Measurements from ENCODE around the gene MRPL46. TPM values are rescaled to one million over a fixed set of nuclear protein-coding genes. Genes with fewer than 3 reads are reported as not detected.

The MRPL46 gene
- total and polyA plus RNA-seq, 9 of the 15 experiments (the other 6 are each of a cell fraction or from before 2014, with no cell fraction given) = 41.2 to 72.2 (median 49.8) TPM

GRCh38 chr15:88467073-88467934 is at the start of gene MRPL46, which contains the start of gene MRPS11 (continued):
- TF ChIP-seq, protein P1, sequence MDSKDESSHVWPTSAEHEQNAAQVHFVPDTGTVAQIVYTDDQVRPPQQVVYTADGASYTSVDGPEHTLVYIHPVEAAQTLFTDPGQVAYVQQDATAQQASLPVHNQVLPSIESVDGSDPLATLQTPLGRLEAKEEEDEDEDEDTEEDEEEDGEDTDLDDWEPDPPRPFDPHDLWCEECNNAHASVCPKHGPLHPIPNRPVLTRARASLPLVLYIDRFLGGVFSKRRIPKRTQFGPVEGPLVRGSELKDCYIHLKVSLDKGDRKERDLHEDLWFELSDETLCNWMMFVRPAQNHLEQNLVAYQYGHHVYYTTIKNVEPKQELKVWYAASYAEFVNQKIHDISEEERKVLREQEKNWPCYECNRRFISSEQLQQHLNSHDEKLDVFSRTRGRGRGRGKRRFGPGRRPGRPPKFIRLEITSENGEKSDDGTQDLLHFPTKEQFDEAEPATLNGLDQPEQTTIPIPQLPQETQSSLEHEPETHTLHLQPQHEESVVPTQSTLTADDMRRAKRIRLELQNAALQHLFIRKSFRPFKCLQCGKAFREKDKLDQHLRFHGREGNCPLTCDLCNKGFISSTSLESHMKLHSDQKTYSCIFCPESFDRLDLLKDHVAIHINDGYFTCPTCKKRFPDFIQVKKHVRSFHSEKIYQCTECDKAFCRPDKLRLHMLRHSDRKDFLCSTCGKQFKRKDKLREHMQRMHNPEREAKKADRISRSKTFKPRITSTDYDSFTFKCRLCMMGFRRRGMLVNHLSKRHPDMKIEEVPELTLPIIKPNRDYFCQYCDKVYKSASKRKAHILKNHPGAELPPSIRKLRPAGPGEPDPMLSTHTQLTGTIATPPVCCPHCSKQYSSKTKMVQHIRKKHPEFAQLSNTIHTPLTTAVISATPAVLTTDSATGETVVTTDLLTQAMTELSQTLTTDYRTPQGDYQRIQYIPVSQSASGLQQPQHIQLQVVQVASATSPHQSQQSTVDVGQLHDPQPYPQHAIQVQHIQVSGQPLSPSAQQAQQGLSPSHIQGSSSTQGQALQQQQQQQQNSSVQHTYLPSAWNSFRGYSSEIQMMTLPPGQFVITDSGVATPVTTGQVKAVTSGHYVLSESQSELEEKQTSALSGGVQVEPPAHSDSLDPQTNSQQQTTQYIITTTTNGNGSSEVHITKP (IDR thresholded peaks at IDR 0.05; ENCODE audit: partially characterized antibody) = peak; percentile 100
- TF ChIP-seq, protein P2, sequence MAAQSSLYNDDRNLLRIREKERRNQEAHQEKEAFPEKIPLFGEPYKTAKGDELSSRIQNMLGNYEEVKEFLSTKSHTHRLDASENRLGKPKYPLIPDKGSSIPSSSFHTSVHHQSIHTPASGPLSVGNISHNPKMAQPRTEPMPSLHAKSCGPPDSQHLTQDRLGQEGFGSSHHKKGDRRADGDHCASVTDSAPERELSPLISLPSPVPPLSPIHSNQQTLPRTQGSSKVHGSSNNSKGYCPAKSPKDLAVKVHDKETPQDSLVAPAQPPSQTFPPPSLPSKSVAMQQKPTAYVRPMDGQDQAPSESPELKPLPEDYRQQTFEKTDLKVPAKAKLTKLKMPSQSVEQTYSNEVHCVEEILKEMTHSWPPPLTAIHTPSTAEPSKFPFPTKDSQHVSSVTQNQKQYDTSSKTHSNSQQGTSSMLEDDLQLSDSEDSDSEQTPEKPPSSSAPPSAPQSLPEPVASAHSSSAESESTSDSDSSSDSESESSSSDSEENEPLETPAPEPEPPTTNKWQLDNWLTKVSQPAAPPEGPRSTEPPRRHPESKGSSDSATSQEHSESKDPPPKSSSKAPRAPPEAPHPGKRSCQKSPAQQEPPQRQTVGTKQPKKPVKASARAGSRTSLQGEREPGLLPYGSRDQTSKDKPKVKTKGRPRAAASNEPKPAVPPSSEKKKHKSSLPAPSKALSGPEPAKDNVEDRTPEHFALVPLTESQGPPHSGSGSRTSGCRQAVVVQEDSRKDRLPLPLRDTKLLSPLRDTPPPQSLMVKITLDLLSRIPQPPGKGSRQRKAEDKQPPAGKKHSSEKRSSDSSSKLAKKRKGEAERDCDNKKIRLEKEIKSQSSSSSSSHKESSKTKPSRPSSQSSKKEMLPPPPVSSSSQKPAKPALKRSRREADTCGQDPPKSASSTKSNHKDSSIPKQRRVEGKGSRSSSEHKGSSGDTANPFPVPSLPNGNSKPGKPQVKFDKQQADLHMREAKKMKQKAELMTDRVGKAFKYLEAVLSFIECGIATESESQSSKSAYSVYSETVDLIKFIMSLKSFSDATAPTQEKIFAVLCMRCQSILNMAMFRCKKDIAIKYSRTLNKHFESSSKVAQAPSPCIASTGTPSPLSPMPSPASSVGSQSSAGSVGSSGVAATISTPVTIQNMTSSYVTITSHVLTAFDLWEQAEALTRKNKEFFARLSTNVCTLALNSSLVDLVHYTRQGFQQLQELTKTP (IDR thresholded peaks at IDR 0.05; ENCODE audit: low read depth in 1 of 2, partially characterized antibody in 2 of 2) = peak; percentile 9 to 94
- no peak for TF ChIP-seq ZNF212 (CRISPR knock-in tag; IDR thresholded peaks at IDR 0.05)
- peak; percentile 36; the same call in 1 of the 2 replicates for TF ChIP-seq NBN (IDR thresholded peaks at IDR 0.05; ENCODE audit: low read depth)
- no peak for TF ChIP-seq ZNF696 (CRISPR knock-in tag; conservative IDR thresholded peaks at IDR 0.05)
- peak; percentile 41 to 80; a peak in 3 of 4 replicates for TF ChIP-seq ARNT (IDR thresholded peaks at IDR 0.05)
- TF ChIP-seq TAF7 (tag; IDR thresholded peaks at IDR 0.05) = peak; percentile 89
- TF ChIP-seq GABPB1 (CRISPR knock-in tag; IDR thresholded peaks at IDR 0.05) = peak; percentile 79
- TF ChIP-seq TEAD1 (CRISPR knock-in tag; IDR thresholded peaks at IDR 0.05) = 0 out of 4 replicates have a peak, but pooled peaks have one; percentile 6 to 40
- TF ChIP-seq, protein P3, sequence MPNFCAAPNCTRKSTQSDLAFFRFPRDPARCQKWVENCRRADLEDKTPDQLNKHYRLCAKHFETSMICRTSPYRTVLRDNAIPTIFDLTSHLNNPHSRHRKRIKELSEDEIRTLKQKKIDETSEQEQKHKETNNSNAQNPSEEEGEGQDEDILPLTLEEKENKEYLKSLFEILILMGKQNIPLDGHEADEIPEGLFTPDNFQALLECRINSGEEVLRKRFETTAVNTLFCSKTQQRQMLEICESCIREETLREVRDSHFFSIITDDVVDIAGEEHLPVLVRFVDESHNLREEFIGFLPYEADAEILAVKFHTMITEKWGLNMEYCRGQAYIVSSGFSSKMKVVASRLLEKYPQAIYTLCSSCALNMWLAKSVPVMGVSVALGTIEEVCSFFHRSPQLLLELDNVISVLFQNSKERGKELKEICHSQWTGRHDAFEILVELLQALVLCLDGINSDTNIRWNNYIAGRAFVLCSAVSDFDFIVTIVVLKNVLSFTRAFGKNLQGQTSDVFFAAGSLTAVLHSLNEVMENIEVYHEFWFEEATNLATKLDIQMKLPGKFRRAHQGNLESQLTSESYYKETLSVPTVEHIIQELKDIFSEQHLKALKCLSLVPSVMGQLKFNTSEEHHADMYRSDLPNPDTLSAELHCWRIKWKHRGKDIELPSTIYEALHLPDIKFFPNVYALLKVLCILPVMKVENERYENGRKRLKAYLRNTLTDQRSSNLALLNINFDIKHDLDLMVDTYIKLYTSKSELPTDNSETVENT (CRISPR knock-in tag; IDR thresholded peaks at IDR 0.05) = peak; percentile 53; the same call in 1 of the 2 replicates
- TF ChIP-seq, protein P4, sequence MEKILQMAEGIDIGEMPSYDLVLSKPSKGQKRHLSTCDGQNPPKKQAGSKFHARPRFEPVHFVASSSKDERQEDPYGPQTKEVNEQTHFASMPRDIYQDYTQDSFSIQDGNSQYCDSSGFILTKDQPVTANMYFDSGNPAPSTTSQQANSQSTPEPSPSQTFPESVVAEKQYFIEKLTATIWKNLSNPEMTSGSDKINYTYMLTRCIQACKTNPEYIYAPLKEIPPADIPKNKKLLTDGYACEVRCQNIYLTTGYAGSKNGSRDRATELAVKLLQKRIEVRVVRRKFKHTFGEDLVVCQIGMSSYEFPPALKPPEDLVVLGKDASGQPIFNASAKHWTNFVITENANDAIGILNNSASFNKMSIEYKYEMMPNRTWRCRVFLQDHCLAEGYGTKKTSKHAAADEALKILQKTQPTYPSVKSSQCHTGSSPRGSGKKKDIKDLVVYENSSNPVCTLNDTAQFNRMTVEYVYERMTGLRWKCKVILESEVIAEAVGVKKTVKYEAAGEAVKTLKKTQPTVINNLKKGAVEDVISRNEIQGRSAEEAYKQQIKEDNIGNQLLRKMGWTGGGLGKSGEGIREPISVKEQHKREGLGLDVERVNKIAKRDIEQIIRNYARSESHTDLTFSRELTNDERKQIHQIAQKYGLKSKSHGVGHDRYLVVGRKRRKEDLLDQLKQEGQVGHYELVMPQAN (IDR thresholded peaks at IDR 0.05; ENCODE audit: borderline replicate concordance) = peak; percentile 96

All from K562 (cell line).